ENCODE data around the gene TMEM186. TPM values are rescaled to one million over a fixed set of nuclear protein-coding genes. Genes with fewer than 3 reads are reported as not detected.

TMEM186 gene
- total and polyA plus RNA-seq, 2 experiments from 2014 or later: 10.9 to 20.4 TPM

DNA sequence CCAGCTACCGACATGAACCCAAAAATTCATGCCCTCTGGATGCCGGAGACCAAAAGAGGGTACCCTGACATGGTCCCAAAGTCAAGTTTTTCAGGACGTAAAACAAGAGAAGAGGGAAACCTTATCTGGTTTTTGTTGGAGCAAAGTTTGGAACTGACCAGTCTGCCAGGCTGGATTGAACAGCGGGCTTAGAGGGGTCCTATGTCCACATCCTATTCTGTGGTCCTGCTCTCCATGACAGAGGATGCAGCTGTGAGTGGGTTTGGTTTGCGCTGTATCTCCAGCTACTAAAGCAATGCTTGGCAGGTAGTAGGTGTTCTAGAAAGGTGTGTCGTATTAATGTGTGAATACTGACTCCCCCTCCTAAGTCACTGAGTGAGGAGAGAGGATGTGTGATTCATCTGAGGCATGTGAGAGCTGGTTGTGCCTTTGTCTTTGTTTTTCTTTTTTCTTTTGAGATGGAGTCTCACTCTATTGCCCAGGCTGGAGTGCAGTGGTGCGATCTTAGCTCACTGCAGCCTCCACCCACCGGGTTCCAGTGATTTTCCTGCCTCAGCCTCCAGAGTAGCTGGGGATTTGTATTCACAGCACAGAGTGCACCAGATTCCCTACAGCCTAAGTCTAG is 31.2 kb upstream of the TMEM186 start:
- no peak overlapping the region for H3K4me2 ChIP-seq
- H4K20me1 ChIP-seq (ENCODE audit: insufficient read depth, poor library complexity, severe bottlenecking): no peaks in the 10 kb centered on the region
- no peaks in the 10 kb centered on the region for H3K9me3 ChIP-seq (ENCODE audit: low read depth)
- H2AFZ ChIP-seq: no peak overlapping the region
- no peaks in the 10 kb centered on the region for H3K36me3 ChIP-seq (replicated peaks; ENCODE audit: insufficient read depth, low read depth)
- 96% methylated on average over 8 of the region's 8 CpGs for WGBS (ENCODE audit: low lambda C conversion rate, missing lambda C conversion rate)
- H3K79me2 ChIP-seq: peaks cover 23% of the 10 kb centered on the region
- H3K9me2 ChIP-seq (replicated peaks; ENCODE audit: insufficient read depth): no peaks in the 10 kb centered on the region
- TF ChIP-seq EZH2phosphoT487 (IDR thresholded peaks at IDR 0.05; ENCODE audit: low read depth, severe bottlenecking, unreplicated experiment) (no peak), EZH2 (IDR thresholded peaks at IDR 0.05; ENCODE audit: borderline replicate concordance) (no peak)
- TF ChIP-seq, protein P1, sequence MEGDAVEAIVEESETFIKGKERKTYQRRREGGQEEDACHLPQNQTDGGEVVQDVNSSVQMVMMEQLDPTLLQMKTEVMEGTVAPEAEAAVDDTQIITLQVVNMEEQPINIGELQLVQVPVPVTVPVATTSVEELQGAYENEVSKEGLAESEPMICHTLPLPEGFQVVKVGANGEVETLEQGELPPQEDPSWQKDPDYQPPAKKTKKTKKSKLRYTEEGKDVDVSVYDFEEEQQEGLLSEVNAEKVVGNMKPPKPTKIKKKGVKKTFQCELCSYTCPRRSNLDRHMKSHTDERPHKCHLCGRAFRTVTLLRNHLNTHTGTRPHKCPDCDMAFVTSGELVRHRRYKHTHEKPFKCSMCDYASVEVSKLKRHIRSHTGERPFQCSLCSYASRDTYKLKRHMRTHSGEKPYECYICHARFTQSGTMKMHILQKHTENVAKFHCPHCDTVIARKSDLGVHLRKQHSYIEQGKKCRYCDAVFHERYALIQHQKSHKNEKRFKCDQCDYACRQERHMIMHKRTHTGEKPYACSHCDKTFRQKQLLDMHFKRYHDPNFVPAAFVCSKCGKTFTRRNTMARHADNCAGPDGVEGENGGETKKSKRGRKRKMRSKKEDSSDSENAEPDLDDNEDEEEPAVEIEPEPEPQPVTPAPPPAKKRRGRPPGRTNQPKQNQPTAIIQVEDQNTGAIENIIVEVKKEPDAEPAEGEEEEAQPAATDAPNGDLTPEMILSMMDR (IDR thresholded peaks at IDR 0.05; ENCODE audit: poor library complexity): no peak
- no peaks in the 10 kb centered on the region for H3K4me1 ChIP-seq (ENCODE audit: insufficient read depth)
- no peak overlapping the region for H3K4me3 ChIP-seq
- H3K27me3 ChIP-seq: no peaks in the 10 kb centered on the region
- H3K27ac ChIP-seq: no peak overlapping the region
- DNase-seq (ENCODE audit: low spot score): no peak

DNA sequence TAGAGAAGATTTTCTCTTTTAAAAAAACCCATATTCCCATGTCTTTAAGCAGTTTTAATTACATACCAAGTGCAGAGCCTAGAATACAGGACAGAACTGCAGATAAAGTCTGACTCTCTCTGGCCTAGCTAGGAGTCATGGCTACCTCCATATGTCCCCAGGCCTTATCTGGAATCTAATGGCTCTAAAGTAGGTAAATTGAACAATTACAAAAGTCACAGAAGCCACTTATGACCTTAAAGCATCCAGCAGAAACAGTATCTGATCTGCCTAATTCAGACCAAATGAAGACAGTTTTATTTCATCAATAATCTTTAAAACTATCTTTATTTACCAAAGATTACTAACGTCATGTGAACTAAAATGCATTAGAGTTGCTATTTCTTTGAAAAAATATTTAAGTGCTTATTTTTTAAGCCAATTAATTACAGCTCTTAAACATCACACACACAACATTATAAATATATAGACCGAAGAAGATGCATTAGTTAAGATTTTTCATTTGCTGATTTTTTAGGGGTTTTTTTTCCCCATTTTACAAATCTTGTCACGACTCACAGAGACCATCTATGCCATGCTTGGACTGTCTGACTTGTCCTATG is 28.9 kb upstream of the TMEM186 start:
- Histone ChIP-seq H3K27ac (no peak overlapping the region), H3K36me3 (replicated peaks; ENCODE audit: insufficient read depth, low read depth) (no peaks in the 10 kb centered on the region), H3K4me2 (no peak overlapping the region), H2AFZ (no peak overlapping the region), H3K27me3 (no peaks in the 10 kb centered on the region), H4K20me1 (ENCODE audit: insufficient read depth, poor library complexity, severe bottlenecking) (no peaks in the 10 kb centered on the region), H3K79me2 (peaks cover 15% of the 10 kb centered on the region), H3K4me3 (no peak overlapping the region), H3K9me3 (ENCODE audit: low read depth) (no peaks in the 10 kb centered on the region), H3K4me1 (ENCODE audit: insufficient read depth) (no peaks in the 10 kb centered on the region), H3K9me2 (replicated peaks; ENCODE audit: insufficient read depth) (no peaks in the 10 kb centered on the region)
- no peak for DNase-seq (ENCODE audit: low spot score)
- TF ChIP-seq, protein P1 (IDR thresholded peaks at IDR 0.05; ENCODE audit: poor library complexity): no peak
- TF ChIP-seq EZH2 (IDR thresholded peaks at IDR 0.05; ENCODE audit: borderline replicate concordance) (no peak), EZH2phosphoT487 (IDR thresholded peaks at IDR 0.05; ENCODE audit: low read depth, severe bottlenecking, unreplicated experiment) (no peak)
- WGBS (ENCODE audit: low lambda C conversion rate, missing lambda C conversion rate): 98% methylated on average over 3 of the region's 3 CpGs

DNA sequence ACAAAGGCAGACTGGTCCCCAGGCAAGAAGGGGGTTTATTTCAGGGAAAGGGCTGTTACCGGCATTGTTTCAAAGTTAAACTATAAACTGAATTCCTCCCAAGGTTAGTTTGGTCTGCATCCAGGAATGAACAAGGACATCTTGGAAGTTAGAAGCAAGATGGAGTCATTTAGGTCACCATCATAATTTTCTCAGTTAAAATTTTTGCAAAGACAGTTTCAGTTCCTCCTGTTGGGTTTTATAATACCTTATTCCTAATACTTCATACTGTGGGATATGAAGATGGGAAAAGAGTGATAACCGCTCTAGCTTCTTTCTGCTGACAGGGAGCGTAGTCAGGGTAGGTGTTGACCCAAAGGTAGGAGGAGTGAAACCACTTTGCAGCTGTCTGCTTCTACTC is 25.0 kb upstream of the TMEM186 start:
- H2AFZ ChIP-seq: no peak overlapping the region
- H3K79me2 ChIP-seq: peaks cover 3% of the 10 kb centered on the region
- H3K36me3 ChIP-seq (replicated peaks; ENCODE audit: insufficient read depth, low read depth): no peaks in the 10 kb centered on the region
- H3K9me3 ChIP-seq (ENCODE audit: low read depth): no peaks in the 10 kb centered on the region
- TF ChIP-seq, protein P1 (IDR thresholded peaks at IDR 0.05; ENCODE audit: poor library complexity): no peak
- no peak for TF ChIP-seq EZH2 (IDR thresholded peaks at IDR 0.05; ENCODE audit: borderline replicate concordance)
- TF ChIP-seq EZH2phosphoT487 (IDR thresholded peaks at IDR 0.05; ENCODE audit: low read depth, severe bottlenecking, unreplicated experiment): no peak
- no peaks in the 10 kb centered on the region for H3K9me2 ChIP-seq (replicated peaks; ENCODE audit: insufficient read depth)
- DNase-seq (ENCODE audit: low spot score): no peak
- H3K4me2 ChIP-seq: no peak overlapping the region
- H3K4me3 ChIP-seq: no peak overlapping the region
- H3K27me3 ChIP-seq: no peaks in the 10 kb centered on the region
- 94% methylated on average over 3 of the region's 3 CpGs for WGBS (ENCODE audit: low lambda C conversion rate, missing lambda C conversion rate)
- no peak overlapping the region for H3K27ac ChIP-seq
- H3K4me1 ChIP-seq (ENCODE audit: insufficient read depth): no peaks in the 10 kb centered on the region
- H4K20me1 ChIP-seq (ENCODE audit: insufficient read depth, poor library complexity, severe bottlenecking): no peaks in the 10 kb centered on the region

All from hepatocyte (in vitro differentiated cells).